ENCODE data around the gene ENOSF1.
"Not testable (repeated sequence)": the region's sequence is repeated elsewhere in the genome, so short reads cannot be mapped to it uniquely, and the experiment has no call there.

Gene ENOSF1

GRCh38 chr18:732371-732770, 19.9 kb upstream of the ENOSF1 start:
- H3K9ac ChIP-seq (ENCODE audit: low read depth, low read length): no peak overlapping the region
- H3K79me2 ChIP-seq (ENCODE audit: insufficient read depth, low read length): no peaks in the 10 kb centered on the region
- no peaks in the 10 kb centered on the region for H4K20me1 ChIP-seq (ENCODE audit: insufficient read depth, low read length)
- TF ChIP-seq CTCF (IDR thresholded peaks at IDR 0.05; ENCODE audit: borderline replicate concordance, extremely low read depth, low read length, poor library complexity, severe bottlenecking) (no peak), EZH2 (IDR thresholded peaks at IDR 0.05; ENCODE audit: borderline replicate concordance, low read depth, low read length, severe bottlenecking) (no peak)
- no peak overlapping the region for H3K4me3 ChIP-seq (ENCODE audit: low read depth in 1 of 2, low read length in 2 of 2)
- DNase-seq (no peak), ATAC-seq (ENCODE audit: insufficient read depth, low read depth) (no peak)
- H3K36me3 ChIP-seq (ENCODE audit: insufficient read depth, low read length): peaks cover 38% of the 10 kb centered on the region
- H2AFZ ChIP-seq (ENCODE audit: low read depth, low read length): no peak overlapping the region
- H3K27ac ChIP-seq (ENCODE audit: low read length): no peak overlapping the region
- no peak overlapping the region for H3K4me2 ChIP-seq (ENCODE audit: insufficient read depth, low read length)
- no peaks in the 10 kb centered on the region for H3K27me3 ChIP-seq (ENCODE audit: insufficient read depth, low read length, poor library complexity)
- H3K9me3 ChIP-seq (ENCODE audit: insufficient read depth, low read length, severe bottlenecking): no peaks in the 10 kb centered on the region
- H3K4me1 ChIP-seq (ENCODE audit: insufficient read depth, low read length): no peaks in the 10 kb centered on the region

GRCh38 chr18:731185-731584, 18.8 kb upstream of the ENOSF1 start:
- no peaks in the 10 kb centered on the region for H4K20me1 ChIP-seq (ENCODE audit: insufficient read depth, low read length)
- no peak overlapping the region for H2AFZ ChIP-seq (ENCODE audit: low read depth, low read length)
- no peaks in the 10 kb centered on the region for H3K27me3 ChIP-seq (ENCODE audit: insufficient read depth, low read length, poor library complexity)
- no peak overlapping the region for H3K9ac ChIP-seq (ENCODE audit: low read depth, low read length)
- H3K9me3 ChIP-seq (ENCODE audit: insufficient read depth, low read length, severe bottlenecking): no peaks in the 10 kb centered on the region
- no peak for TF ChIP-seq CTCF (IDR thresholded peaks at IDR 0.05; ENCODE audit: borderline replicate concordance, extremely low read depth, low read length, poor library complexity, severe bottlenecking)
- no peak for TF ChIP-seq EZH2 (IDR thresholded peaks at IDR 0.05; ENCODE audit: borderline replicate concordance, low read depth, low read length, severe bottlenecking)
- no peak overlapping the region for H3K27ac ChIP-seq (ENCODE audit: low read length)
- no peak overlapping the region for H3K4me3 ChIP-seq (ENCODE audit: low read depth in 1 of 2, low read length in 2 of 2)
- ATAC-seq (ENCODE audit: insufficient read depth, low read depth) (no peak), DNase-seq (no peak)
- peaks cover 26% of the 10 kb centered on the region for H3K36me3 ChIP-seq (ENCODE audit: insufficient read depth, low read length)
- no peaks in the 10 kb centered on the region for H3K4me1 ChIP-seq (ENCODE audit: insufficient read depth, low read length)
- no peak overlapping the region for H3K4me2 ChIP-seq (ENCODE audit: insufficient read depth, low read length)
- no peaks in the 10 kb centered on the region for H3K79me2 ChIP-seq (ENCODE audit: insufficient read depth, low read length)

GRCh38 chr18:730692-731091, 18.3 kb upstream of the ENOSF1 start:
- DNase-seq: no peak
- Histone ChIP-seq H2AFZ (ENCODE audit: low read depth, low read length) (no peak overlapping the region), H3K4me1 (ENCODE audit: insufficient read depth, low read length) (no peaks in the 10 kb centered on the region), H3K9ac (ENCODE audit: low read depth, low read length) (no peak overlapping the region), H3K36me3 (ENCODE audit: insufficient read depth, low read length) (peaks cover 22% of the 10 kb centered on the region), H3K4me3 (ENCODE audit: low read depth in 1 of 2, low read length in 2 of 2) (no peak overlapping the region), H3K9me3 (ENCODE audit: insufficient read depth, low read length, severe bottlenecking) (no peaks in the 10 kb centered on the region), H3K27ac (ENCODE audit: low read length) (no peak overlapping the region), H4K20me1 (ENCODE audit: insufficient read depth, low read length) (no peaks in the 10 kb centered on the region), H3K4me2 (ENCODE audit: insufficient read depth, low read length) (no peak overlapping the region), H3K79me2 (ENCODE audit: insufficient read depth, low read length) (no peaks in the 10 kb centered on the region), H3K27me3 (ENCODE audit: insufficient read depth, low read length, poor library complexity) (no peaks in the 10 kb centered on the region)
- TF ChIP-seq EZH2 (IDR thresholded peaks at IDR 0.05; ENCODE audit: borderline replicate concordance, low read depth, low read length, severe bottlenecking) (no peak), CTCF (IDR thresholded peaks at IDR 0.05; ENCODE audit: borderline replicate concordance, extremely low read depth, low read length, poor library complexity, severe bottlenecking) (no peak)
- ATAC-seq (ENCODE audit: insufficient read depth, low read depth): no peak; the same call in 2 of the 3 replicates

- H3K36me3 ChIP-seq (ENCODE audit: insufficient read depth, low read length): peaks cover 16% of the 10 kb centered on the region
- H3K27ac ChIP-seq (ENCODE audit: low read length); H4K20me1 ChIP-seq (ENCODE audit: insufficient read depth, low read length); H3K27me3 ChIP-seq (ENCODE audit: insufficient read depth, low read length, poor library complexity); H2AFZ ChIP-seq (ENCODE audit: low read depth, low read length); H3K4me1 ChIP-seq (ENCODE audit: insufficient read depth, low read length); H3K9ac ChIP-seq (ENCODE audit: low read depth, low read length); DNase-seq; H3K4me2 ChIP-seq (ENCODE audit: insufficient read depth, low read length); H3K79me2 ChIP-seq (ENCODE audit: insufficient read depth, low read length); H3K4me3 ChIP-seq (ENCODE audit: low read depth in 1 of 2, low read length in 2 of 2); H3K9me3 ChIP-seq (ENCODE audit: insufficient read depth, low read length, severe bottlenecking): not testable (repeated sequence)
- peak; percentile 52; the same call in 1 of the 3 replicates for ATAC-seq (ENCODE audit: insufficient read depth, low read depth)
- peak; percentile 32 for TF ChIP-seq CTCF (IDR thresholded peaks at IDR 0.05; ENCODE audit: borderline replicate concordance, extremely low read depth, low read length, poor library complexity, severe bottlenecking)
These were observed 17.7 kb upstream of the ENOSF1 start for GRCh38 chr18:730120-730519.
